DMS153 (cell line): ENCODE data around the gene DOCK1.

Source experiments
- DNase-seq: peaks from one replicate; lab custom pipeline; 2025; lab: John Stamatoyannopoulos, UW

The DOCK1 gene

GRCh38 chr10:127428385-127428980 lies 523.3 kb downstream of the DOCK1 start:
- DNase-seq, result no peak

GRCh38 chr10:127429601-127430312 lies 524.5 kb downstream of the DOCK1 start:
- DNase-seq, result no peak

- DNase-seq, result no peak
These were observed 526.3 kb downstream of the DOCK1 start for GRCh38 chr10:127431525-127431924.

- DNase-seq, result no peak
These were observed 528.8 kb downstream of the DOCK1 start for GRCh38 chr10:127434006-127434405.

- DNase-seq, result no peak
These were observed 530.0 kb downstream of the DOCK1 start for GRCh38 chr10:127435246-127435645.

GRCh38 chr10:127440371-127440770 lies 535.1 kb downstream of the DOCK1 start:
- DNase-seq, result no peak

GRCh38 chr10:127441350-127442219 lies 536.4 kb downstream of the DOCK1 start:
- no peak for DNase-seq

- no peak for DNase-seq
These were observed 536.9 kb downstream of the DOCK1 start for GRCh38 chr10:127442220-127442525.

GRCh38 chr10:127444155-127444554 lies 538.9 kb downstream of the DOCK1 start:
- peak; percentile 33 for DNase-seq

- DNase-seq, result no peak
These were observed 542.0 kb downstream of the DOCK1 start for GRCh38 chr10:127447197-127447596.

GRCh38 chr10:127449490-127449889 lies 544.3 kb downstream of the DOCK1 start:
- DNase-seq, result peak; percentile 48

GRCh38 chr10:127450644-127451043 lies 545.4 kb downstream of the DOCK1 start:
- peak; percentile 34 for DNase-seq

GRCh38 chr10:127451628-127452027 lies 546.4 kb downstream of the DOCK1 start:
- no peak for DNase-seq

GRCh38 chr10:127452568-127452967 lies 547.3 kb downstream of the DOCK1 start:
- no peak for DNase-seq

- no peak for DNase-seq
These were observed 548.5 kb downstream of the DOCK1 start for GRCh38 chr10:127453706-127454105.

- DNase-seq, result no peak
These were observed 550.9 kb downstream of the DOCK1 start for GRCh38 chr10:127456122-127456521.

- no peak for DNase-seq
These were observed 553.0 kb downstream of the DOCK1 start for GRCh38 chr10:127458016-127458810.

GRCh38 chr10:127458829-127459228 lies 553.6 kb downstream of the DOCK1 start:
- DNase-seq, result no peak

GRCh38 chr10:127459918-127460317 lies 554.7 kb downstream of the DOCK1 start:
- DNase-seq, result no peak

GRCh38 chr10:127462643-127463295 lies 557.5 kb downstream of the DOCK1 start:
- DNase-seq, result peak; percentile 93

- no peak for DNase-seq
These were observed 558.3 kb downstream of the DOCK1 start for GRCh38 chr10:127463548-127463947.

GRCh38 chr10:127464561-127464960 lies 559.3 kb downstream of the DOCK1 start:
- DNase-seq, result no peak
